ENCODE measurements around the gene KIZ. TPM values are rescaled to one million over a fixed set of nuclear protein-coding genes. Genes with fewer than 3 reads are reported as not detected.

The KIZ gene
- total RNA-seq, 1 experiment from 2014 or later: 43.6 TPM

GRCh38 chr20:21266191-21266536 is 140.3 kb downstream of the KIZ start (continued):
- TF ChIP-seq, protein P1, sequence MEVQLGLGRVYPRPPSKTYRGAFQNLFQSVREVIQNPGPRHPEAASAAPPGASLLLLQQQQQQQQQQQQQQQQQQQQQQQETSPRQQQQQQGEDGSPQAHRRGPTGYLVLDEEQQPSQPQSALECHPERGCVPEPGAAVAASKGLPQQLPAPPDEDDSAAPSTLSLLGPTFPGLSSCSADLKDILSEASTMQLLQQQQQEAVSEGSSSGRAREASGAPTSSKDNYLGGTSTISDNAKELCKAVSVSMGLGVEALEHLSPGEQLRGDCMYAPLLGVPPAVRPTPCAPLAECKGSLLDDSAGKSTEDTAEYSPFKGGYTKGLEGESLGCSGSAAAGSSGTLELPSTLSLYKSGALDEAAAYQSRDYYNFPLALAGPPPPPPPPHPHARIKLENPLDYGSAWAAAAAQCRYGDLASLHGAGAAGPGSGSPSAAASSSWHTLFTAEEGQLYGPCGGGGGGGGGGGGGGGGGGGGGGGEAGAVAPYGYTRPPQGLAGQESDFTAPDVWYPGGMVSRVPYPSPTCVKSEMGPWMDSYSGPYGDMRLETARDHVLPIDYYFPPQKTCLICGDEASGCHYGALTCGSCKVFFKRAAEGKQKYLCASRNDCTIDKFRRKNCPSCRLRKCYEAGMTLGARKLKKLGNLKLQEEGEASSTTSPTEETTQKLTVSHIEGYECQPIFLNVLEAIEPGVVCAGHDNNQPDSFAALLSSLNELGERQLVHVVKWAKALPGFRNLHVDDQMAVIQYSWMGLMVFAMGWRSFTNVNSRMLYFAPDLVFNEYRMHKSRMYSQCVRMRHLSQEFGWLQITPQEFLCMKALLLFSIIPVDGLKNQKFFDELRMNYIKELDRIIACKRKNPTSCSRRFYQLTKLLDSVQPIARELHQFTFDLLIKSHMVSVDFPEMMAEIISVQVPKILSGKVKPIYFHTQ (CRISPR knock-in tag; IDR thresholded peaks at IDR 0.05): no peak
- no peak for TF ChIP-seq FOXP4 (CRISPR knock-in tag; IDR thresholded peaks at IDR 0.05)
- TF ChIP-seq, protein P2, sequence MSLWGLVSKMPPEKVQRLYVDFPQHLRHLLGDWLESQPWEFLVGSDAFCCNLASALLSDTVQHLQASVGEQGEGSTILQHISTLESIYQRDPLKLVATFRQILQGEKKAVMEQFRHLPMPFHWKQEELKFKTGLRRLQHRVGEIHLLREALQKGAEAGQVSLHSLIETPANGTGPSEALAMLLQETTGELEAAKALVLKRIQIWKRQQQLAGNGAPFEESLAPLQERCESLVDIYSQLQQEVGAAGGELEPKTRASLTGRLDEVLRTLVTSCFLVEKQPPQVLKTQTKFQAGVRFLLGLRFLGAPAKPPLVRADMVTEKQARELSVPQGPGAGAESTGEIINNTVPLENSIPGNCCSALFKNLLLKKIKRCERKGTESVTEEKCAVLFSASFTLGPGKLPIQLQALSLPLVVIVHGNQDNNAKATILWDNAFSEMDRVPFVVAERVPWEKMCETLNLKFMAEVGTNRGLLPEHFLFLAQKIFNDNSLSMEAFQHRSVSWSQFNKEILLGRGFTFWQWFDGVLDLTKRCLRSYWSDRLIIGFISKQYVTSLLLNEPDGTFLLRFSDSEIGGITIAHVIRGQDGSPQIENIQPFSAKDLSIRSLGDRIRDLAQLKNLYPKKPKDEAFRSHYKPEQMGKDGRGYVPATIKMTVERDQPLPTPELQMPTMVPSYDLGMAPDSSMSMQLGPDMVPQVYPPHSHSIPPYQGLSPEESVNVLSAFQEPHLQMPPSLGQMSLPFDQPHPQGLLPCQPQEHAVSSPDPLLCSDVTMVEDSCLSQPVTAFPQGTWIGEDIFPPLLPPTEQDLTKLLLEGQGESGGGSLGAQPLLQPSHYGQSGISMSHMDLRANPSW (CRISPR knock-in tag; conservative IDR thresholded peaks at IDR 0.05; ENCODE audit: low read depth): no peak

GRCh38 chr20:21269772-21270171 is 143.9 kb downstream of the KIZ start:
- H3K27me3 Mint-ChIP-seq (ENCODE audit: low read depth): no peaks in the 10 kb centered on the region; the same call in 1 of the 2 replicates
- H3K27ac Mint-ChIP-seq: no peak overlapping the region
- peaks cover 5% of the 10 kb centered on the region; the same call in 1 of the 2 replicates for H3K36me3 Mint-ChIP-seq
- ATAC-seq (no peak), DNase-seq (ENCODE audit: low spot score) (no peak)
- 0 out of 2 replicates have a peak, but pooled peaks cover 3% of the 10 kb centered on the region for H3K4me1 Mint-ChIP-seq
- ChIA-PET POLR2A (no interaction called here), CTCF (interaction anchor here (1.7 kb wide), 1 partner anchor 35 kb away, joined by 4 read pairs; no protein-coding TSS in a partner anchor)
- TF ChIP-seq FOXK1 (CRISPR knock-in tag; IDR thresholded peaks at IDR 0.05): no peak
- TF ChIP-seq ZNF532 (CRISPR knock-in tag; IDR thresholded peaks at IDR 0.05; ENCODE audit: borderline replicate concordance): no peak
- no peak for TF ChIP-seq ESRRA (CRISPR knock-in tag; IDR thresholded peaks at IDR 0.05; ENCODE audit: borderline replicate concordance)
- TF ChIP-seq ZNF317 (CRISPR knock-in tag; IDR thresholded peaks at IDR 0.05; ENCODE audit: borderline replicate concordance, low read depth): no peak
- TF ChIP-seq, protein P3, sequence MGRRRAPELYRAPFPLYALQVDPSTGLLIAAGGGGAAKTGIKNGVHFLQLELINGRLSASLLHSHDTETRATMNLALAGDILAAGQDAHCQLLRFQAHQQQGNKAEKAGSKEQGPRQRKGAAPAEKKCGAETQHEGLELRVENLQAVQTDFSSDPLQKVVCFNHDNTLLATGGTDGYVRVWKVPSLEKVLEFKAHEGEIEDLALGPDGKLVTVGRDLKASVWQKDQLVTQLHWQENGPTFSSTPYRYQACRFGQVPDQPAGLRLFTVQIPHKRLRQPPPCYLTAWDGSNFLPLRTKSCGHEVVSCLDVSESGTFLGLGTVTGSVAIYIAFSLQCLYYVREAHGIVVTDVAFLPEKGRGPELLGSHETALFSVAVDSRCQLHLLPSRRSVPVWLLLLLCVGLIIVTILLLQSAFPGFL (CRISPR knock-in tag; IDR thresholded peaks at IDR 0.05; ENCODE audit: borderline replicate concordance): no peak
- no peak overlapping the region for H3K4me3 Mint-ChIP-seq
- H3K9me3 Mint-ChIP-seq: peaks cover 17% of the 10 kb centered on the region

- peaks cover 17% of the 10 kb centered on the region for H3K9me3 Mint-ChIP-seq
- DNase-seq (ENCODE audit: low spot score): no peak
- no peak overlapping the region for H3K4me3 Mint-ChIP-seq
- no peaks in the 10 kb centered on the region for H3K4me1 Mint-ChIP-seq
- peaks cover 5% of the 10 kb centered on the region; the same call in 1 of the 2 replicates for H3K36me3 Mint-ChIP-seq
- H3K27me3 Mint-ChIP-seq (ENCODE audit: low read depth): no peaks in the 10 kb centered on the region; the same call in 1 of the 2 replicates
- CTCF ChIA-PET: no interaction called here
- H3K27ac Mint-ChIP-seq: no peak overlapping the region
- POLR2A ChIA-PET: no interaction called here
- ATAC-seq: no peak
- TF ChIP-seq NR2C2 (CRISPR knock-in tag; IDR thresholded peaks at IDR 0.05) (no peak), EMX1 (CRISPR knock-in tag; IDR thresholded peaks at IDR 0.05) (no peak), FOXP4 (CRISPR knock-in tag; IDR thresholded peaks at IDR 0.05) (no peak), HMGXB4 (CRISPR knock-in tag; IDR thresholded peaks at IDR 0.05) (no peak), ZNF317 (CRISPR knock-in tag; IDR thresholded peaks at IDR 0.05; ENCODE audit: borderline replicate concordance, low read depth) (no peak)
- TF ChIP-seq, protein P4, sequence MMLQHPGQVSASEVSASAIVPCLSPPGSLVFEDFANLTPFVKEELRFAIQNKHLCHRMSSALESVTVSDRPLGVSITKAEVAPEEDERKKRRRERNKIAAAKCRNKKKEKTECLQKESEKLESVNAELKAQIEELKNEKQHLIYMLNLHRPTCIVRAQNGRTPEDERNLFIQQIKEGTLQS (CRISPR knock-in tag; conservative IDR thresholded peaks at IDR 0.05): no peak
Observed at GRCh38 chr20:21270806-21271205, 144.9 kb downstream of the KIZ start.
